ENCODE results near the gene FAM222B. TPM values are rescaled to one million over a fixed set of nuclear protein-coding genes. Genes with fewer than 3 reads are reported as not detected.
"Not testable (repeated sequence)": the region's sequence is repeated elsewhere in the genome, so short reads cannot be mapped to it uniquely, and the experiment has no call there.

The FAM222B gene
- total RNA-seq, 1 experiment from 2014 or later: 9.5 TPM

DNA sequence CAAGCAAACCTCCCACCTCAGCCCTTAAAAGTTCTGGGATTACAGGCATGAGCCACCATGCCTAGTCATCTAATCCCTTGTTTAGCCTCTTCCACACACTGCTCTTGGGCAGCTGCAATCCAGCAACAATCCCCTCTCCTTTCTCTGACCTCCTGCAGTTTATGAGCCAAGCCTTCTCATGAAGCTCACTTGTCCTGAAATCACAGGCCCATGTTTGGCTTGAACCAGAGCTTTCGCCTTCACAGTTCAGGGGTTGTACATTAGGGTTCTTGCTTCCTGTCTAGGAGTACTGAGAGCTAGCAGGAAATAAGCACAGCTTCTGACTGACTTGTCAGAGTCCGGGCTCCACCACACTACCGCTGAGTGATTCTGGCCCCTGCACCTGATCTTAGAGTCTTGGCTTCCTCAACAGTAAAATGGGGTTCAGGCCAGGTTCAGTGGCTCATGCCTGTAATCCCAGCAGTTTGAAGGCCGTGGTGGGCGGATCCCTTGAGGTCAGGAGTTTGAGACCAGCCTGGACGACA lies 28.5 kb upstream of the FAM222B start:
- no peak for DNase-seq (ENCODE audit: low spot score)

DNA sequence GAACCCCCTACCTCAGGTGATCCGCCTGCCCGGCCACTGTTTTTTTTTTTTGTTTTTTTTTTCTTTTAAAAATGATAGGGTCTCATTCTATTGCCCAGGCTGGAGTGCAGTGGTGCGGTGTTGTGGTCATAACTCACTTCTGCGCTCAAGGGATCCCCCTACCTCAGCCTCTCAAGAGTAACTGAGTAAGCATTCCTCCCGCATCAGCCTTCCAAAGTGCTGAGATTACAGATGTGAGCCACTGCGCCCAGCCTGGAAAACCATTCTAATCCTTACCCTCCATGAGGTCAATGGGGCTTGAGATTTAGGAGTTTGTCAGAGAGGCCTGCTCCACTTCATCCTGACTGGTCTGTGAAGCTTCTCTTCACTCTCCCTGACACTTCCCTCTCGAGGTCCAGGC lies 24.7 kb upstream of the FAM222B start:
- no peak for DNase-seq (ENCODE audit: low spot score)

DNA sequence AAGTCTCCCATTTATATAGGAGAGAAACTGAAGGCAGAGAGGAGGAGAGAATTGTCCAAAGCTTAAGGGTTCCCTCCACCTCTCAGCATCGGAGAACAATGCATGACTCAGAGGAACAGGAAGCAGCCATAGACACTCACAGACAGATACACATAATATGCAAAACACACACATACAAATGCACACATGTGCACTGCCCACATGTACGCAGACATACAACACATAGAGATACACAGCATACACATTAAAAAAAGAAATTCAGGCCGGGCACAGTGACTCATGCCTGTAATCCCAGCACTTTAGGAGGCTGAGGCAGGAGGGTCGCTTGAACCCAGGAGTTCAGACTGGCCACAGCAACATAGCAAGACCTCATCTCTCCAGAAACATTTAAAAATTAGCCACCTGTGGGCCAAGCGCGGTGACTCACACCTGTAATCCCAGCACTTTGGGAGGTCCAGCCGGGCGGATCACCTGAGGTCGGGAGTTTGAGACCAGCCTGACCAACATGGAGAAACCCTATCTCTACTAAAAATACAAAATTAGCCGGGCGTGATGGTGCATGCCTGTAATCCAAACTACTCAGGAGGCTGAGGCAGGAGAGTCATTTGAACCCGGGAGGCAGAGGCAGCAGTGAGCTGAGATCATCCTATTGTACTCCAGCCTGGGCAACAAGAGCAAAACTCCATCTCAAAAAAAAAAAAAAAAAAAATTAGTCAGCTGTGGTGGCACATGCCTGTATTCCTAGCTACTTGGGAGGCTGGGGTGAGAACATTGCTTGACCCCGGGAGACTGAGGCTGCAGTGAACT lies 23.6 kb upstream of the FAM222B start:
- peak; percentile 13 for DNase-seq (ENCODE audit: low spot score)

DNA sequence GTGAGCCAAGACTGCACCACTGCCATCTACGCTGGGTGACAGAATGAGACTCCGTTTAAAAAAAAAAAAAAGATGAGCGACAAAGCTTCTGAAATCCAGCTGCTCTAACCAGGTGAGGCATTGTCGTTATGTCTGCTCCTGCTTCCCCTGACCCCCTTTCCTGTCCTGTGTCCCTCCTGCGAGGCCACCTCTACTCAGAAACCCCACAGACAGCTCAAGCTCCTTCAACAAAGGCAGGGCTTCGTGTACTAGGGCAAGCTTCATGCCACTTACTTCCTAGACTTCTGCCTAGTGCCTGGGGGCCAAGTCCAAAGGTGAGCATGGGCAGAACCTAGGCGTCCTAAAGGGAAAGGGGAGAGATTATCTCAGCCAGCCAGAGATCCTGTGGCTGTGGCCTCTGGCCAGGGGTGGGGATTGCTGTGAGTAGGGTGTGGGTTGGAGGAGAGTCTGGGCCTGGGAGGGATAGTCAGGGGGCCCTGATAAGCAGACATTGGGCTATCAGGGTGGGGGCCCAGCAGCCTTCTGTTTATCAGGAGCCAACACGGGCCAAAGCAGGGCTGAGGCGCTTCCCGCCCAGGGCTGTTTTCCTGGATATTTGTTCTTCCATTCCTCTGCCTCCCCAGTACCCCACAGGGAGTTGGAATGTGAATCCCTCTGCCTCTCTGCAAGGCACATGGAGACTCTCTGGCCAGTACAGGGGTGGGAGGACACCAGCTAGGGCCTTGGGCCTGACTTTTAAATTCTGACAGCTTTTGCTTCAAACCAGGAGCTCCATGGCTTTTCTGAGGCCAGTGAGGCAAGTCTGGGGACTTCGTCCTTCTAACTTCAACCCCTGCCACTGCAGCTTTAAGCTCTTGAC lies 22.6 kb upstream of the FAM222B start:
- DNase-seq (ENCODE audit: low spot score): peak; percentile 28

DNA sequence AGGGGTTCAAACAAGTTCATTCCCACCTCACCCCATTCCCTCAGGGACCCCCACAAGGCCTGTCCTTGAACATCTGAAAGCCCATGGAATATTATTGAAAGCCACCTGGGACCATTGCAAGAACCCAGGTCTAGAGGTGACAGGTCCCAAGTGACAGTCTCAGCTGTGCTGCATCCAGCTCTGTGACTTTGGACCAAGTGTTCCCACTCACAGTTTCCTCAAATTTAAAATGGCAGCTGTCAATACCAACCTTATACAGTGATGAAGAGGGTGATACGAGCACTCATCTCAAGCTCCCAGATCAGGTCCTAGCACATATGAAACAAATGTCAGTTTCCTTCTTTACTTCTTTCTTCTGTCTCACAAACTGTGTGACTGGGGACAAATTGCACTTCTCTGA lies 21.4 kb upstream of the FAM222B start:
- no peak for DNase-seq (ENCODE audit: low spot score)

DNA sequence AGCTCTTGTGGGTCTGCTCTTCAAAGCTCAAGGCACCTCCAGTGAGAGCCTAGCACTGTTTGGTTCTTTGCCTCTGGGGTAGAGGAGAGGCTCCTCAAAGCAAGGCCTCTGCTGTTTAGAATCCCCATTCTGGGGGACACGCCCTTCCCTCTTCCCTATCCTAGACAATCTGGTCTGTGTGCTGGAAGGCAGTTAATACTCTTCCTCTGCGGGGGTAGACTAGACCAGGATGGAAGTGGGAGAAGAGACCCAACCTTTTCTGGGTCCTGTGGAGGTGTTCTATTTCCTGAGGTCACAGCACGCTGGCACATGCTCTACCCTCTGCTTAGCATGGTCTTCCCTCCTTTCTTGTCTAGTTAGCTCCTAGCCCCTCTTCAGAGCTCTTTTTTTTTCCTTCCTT lies 20.0 kb upstream of the FAM222B start:
- no peak for DNase-seq (ENCODE audit: low spot score)

DNA sequence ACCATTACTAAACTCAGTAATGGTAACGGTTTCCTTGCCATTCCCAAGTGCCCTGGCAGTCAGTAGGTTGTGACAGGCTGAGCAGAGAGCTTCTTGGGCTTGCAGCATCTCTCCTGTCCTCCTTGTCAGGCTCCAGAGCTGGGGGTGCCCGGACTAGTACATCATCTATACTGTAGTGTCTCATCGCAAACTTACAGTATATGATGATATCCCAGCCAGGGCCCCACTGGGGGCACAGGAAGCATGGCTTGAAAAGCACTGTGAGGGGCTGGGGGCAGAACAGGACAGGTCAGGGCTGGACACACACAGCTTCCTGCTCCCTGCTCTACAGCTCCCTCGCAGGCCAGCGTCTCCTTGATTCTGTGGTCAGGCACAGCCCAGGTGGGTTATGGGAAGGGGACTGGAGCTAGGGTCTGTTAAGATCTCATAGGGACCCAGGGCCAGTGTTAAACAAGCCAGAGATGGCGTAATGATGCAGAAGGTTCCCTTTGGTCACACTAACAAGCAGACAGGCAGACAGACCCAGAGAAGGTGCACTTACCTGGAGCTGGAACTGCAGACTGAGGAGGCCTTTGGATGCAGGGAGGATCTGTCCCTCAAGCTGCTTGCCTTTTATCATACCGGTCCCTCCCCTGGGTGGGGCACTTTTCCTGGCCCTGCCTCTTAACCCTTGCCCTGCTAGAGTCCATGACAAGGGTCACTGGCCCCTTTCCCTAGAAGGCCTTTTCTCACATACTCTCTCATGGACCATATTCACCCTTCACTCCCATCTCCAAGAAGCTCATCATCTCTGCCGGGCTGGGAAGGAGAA lies 19.0 kb upstream of the FAM222B start:
- DNase-seq (ENCODE audit: low spot score): no peak

DNA sequence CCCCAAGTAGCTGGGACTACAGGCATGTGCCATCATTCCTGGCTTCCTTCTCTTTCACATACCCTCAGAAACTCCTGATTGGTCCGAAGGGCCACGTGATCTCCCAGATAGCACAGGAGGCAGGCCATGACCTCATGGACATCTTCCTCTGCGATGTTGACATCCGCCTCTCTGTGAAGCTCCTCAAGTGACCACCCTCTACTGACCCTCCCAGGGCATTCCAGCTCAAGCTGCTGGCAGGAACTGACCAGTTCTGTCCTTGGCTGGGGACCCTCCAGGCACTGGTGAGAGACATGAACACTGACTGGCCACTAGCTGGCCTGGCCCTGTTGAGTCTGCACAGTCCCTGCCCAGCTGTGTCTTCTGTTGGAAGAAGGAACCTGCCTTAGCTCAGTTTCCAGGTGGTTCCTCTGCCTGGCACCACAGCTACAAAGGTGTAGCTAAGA lies 17.8 kb upstream of the FAM222B start:
- DNase-seq (ENCODE audit: low spot score): no peak

DNA sequence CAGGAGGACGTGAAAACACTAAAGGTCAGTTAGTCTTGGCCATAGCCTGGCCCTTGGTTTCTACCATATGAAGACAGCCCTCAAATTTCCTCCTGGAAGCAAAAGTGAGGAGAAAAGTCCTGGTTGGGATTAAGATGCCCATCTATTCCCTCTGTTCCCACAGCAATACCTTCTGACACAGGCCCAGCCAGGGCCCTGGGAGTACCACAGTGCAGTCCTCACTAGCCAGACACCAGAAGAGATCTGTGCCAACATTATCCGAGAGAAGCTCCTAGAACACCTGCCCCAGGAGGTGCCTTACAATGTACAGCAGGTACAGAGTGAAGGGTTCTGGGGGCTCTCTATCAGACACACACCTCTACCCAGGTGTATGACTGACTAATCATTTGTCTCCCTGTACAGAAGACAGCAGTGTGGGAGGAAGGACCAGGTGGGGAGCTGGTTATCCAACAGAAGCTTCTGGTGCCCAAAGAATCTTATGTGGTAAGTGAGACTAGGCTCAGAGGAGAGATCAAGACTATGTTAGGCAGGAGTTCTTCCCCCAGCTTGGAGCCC lies 16.3 kb upstream of the FAM222B start:
- DNase-seq (ENCODE audit: low spot score): no peak

DNA sequence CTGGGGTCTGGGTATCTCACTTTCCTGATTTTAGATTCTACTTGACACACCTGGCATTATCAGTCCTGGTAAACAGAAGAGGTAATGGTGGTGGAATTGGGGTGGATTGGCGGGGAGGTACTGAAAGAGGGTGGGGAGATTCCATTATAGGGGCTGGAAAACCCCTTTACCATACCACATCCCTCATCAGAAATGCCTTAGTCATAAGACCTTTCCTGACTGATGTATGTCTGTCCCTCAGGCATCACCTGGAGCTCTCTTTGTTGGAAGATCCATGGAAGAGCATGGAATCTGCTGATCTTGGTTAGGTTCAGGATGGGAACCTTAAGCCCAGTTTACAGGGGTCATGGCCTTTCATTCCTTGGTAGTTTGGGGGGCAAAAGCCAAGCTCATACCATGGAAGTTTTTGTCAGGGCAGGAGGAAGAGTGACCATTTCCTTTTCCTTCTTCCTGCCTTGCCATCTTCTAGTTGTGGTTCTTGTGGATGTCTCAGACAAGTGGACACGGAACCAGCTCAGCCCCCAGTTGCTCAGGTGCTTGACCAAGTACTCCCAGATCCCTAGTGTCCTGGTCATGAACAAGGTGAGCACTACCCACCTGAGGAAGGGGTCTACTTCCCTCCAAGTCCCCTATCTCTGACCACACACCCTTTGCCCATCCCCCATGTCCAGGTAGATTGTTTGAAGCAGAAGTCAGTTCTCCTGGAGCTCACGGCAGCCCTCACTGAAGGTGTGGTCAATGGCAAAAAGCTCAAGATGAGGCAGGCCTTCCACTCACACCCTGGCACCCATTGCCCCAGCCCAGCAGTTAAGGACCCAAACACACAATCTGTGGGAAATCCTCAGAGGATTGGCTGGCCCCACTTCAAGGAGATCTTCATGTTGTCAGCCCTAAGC lies 15.6 kb upstream of the FAM222B start:
- no peak for DNase-seq (ENCODE audit: low spot score)

DNA sequence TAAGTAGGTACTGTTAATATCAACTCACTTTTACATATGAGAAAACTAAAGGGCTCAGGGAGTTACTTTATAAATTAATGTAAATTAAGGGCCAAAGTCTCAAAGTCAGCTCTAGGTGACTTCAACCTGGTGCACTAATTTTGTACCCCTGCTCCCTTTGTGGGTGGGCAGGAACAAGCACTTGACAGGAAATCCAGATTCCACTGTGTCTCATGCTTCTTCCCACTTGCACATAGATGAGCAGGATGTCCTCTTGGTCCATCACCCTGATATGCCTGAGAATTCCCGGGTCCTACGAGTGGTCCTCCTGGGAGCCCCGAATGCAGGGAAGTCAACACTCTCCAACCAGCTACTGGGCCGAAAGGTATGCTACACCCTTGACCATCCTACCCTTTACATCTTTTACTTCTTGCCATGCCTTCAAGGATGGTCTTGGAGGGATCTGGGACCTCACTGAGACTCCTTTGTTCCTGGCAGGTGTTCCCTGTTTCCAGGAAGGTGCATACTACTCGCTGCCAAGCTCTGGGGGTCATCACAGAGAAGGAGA lies 13.5 kb upstream of the FAM222B start:
- no peak for DNase-seq (ENCODE audit: low spot score)

DNA sequence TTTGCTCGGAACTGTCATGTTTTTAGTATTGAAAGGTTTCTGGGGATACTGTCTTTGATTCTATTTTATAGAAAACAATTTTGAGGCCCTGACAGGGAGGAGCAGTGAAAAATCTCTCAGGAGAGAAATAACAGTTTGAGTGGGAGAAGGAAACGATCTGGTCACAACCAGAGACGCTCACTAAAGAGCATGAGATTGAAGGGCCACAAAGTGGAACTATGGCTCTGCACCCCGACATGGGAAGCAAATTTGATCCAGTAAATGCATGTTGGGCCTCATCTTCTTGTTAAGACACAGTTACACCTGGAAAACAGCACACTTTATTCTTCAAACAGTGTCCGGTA lies 12.7 kb upstream of the FAM222B start:
- no peak for DNase-seq (ENCODE audit: low spot score)

DNA sequence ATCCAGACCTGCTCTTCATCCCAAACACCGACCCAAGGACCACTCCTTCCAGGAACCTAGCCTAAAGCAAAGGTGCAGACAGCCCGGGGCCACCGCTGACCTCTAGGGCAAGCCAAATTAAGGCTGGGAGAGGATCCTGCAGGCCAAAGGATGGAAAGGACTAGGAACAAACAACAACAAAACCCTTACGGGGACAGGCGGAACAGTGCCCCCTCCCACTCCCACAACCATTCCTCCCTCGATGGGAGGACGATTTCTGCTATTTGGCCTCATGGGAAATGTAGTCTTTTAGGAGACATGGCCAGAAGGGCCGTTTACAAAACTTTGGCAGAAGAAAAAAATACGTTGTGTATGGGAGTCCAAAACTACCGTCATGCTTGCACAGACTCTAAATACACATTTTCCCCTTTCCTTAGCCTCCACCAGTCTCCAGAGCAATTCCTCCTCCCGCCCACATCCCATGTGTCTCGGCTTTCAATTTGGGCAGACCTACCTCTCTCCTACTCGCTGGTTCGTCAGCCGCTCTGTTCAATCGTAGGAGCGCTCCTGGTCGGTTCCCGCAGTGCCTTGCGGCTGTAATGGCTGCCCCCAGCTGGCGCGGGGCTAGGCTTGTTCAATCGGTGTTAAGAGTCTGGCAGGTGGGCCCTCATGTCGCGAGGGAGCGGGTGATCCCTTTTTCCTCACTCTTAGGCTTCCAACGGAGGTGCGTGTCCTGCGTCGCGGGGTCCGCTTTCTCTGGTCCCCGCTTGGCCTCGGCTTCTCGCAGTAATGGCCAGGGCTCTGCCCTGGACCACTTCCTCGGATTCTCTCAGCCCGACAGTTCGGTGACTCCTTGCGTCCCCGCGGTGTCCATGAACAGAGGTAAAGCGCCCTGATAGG lies 12.1 kb upstream of the FAM222B start, which contains the start of gene ERAL1:
Gene ERAL1 (plus strand): TSS at position 560 of the 879 bp plus-strand sequence. CDS start 19 bp downstream, at position 579.
- peak; percentile 87 for DNase-seq (ENCODE audit: low spot score)

DNA sequence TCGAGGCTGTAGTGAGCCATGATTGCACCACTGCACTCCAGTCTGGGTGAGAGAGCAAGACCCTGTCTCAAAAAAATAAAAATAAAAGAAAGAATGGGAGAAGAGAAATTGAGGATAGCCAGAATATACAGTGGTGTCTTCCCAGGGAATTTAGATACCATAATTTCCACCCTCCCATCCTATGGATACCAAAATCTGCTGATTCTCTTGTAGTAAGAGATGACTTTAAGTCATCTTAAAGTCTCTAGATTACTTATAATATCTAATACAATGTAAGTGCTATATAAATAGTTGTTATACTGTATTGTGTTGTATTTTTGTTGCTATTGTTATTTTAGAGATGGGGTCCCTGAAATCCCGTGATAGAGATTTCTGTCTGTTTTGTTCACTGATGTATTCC lies 10.7 kb upstream of the FAM222B start:
- DNase-seq (ENCODE audit: low spot score): no peak

DNA sequence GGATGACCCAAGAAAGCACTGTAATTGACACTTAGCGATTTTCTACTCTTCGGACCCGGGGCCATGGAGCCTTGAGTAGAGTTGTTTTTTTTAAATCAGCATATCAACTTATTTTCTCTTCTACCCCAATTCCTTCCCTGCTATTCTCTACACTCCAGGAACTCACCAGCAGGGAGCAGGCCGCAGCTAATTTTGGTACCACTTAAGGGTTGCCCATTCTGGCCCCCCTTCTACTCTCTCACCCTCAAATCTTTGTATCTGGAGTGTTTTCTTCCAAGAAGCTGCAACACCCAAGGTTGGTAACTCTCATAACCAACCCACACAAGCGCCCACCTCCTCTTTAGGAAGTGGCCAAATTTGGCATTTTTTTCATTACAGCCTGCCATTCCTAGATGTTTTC lies 6.7 kb upstream of the FAM222B start:
- no peak for DNase-seq (ENCODE audit: low spot score)

DNA sequence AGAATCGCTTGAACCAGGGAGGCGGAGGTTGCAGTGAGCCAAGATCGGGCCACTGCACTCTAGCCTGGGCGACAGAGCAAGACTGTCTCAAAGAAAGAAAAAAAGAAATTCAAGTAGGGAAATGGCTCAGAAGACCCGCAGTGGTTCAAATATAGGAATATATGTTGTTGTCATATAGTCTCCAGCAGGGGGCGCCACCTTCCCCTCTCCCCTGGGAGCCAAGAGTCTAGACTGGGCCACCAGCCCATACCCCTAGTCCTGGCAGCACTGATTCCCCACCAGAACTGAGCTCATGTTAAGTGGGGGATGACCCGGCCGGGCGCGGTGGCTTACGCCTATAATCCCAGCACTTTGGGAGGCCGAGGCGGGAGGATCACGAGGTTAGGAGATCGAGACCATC lies 6.1 kb upstream of the FAM222B start:
- DNase-seq (ENCODE audit: low spot score): peak; percentile 22

DNA sequence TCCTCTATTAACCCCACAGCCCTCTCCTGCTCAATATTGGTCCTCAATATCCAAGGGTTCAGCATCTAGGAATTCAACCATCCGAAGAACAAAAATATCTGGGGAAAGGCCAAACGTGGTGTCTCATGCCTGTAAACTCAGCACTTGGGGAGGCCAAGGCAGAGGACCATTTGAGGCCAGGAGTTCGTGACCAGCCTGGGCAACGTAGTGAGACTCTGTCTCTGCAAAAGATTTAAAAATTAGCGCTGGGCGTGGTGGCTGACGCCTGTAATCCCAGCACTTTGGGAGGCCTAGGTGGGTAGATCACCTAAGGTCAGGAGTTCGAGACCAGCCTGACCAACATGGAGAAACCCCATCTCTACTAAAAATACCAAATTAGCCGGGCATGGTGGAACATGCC lies 4.1 kb upstream of the FAM222B start:
- DNase-seq (ENCODE audit: low spot score): not testable (repeated sequence)

DNA sequence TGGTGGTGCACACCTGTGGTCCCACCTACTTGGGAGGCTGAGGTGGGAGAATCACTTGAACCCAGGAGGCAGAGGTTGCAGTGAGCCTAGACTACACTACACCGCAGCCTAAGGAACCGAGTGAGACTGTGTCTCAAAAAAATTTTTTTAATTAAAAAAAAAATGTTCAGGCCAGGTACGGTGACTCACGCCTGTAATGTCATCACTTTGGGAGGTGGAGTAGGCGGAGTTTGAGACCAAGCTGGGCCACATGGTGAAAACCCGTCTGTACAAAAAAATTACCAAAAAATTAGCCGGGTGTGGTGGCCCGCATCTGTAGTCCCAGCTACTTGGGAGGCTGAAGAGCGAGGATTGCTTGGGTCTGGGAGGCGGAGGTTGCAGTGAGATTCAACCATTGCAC lies 3.6 kb upstream of the FAM222B start:
- DNase-seq (ENCODE audit: low spot score): no peak

DNA sequence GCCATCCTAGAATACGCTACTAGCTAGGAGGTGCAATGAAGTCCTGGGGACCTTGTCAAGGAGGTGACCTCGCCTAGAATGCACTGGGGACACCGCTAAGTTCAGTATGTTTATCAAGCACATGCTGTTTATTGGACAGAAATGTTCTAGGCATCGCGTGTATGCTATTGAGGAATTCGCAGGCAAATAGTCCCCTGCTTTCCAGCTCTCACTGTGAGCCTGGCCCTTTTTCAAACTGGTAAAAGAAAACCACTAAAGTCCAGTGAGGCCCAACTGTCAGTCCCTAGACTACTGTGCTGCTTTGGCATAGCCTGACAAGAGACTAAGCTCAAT lies 1.2 kb upstream of the FAM222B start:
- no peak for DNase-seq (ENCODE audit: low spot score)

Measured in HT-29 (cell line).